Measurements from ENCODE around the gene BOD1.
A peak's percentile ranks its signal among the peaks of the same experiment; 100 is the strongest.
"Not testable (repeated sequence)": the region's sequence is repeated elsewhere in the genome, so short reads cannot be mapped to it uniquely, and the experiment has no call there.

Gene BOD1

DNA sequence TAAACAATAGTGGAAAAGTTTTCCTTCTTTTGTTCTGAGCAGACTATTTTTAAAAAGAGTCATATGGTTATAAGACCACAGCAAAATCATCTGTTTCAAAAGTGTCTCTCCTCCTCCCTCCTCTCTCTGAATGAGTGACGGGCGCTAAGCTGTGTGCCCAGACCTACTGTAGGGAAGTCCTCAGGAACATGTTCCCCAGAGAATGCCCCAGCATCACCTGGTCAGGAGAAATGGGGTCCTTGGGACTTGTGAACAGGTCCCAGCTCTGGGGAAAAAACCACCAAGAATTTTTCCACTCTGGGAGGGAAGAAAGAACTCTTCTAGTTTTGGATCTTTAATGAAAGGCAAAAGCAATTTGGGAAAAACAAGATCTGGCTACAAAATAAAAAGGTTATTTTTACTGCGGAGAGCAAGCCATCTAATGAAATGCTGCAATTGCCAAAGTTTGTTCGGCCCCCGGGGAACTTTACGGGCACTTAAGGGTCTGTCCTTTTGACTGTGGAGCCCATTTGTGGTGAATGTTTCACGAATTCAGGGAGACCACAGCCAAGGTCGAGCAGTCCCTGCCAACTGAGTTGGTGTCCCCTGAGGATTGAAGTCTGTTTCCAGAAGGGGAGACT lies 25.9 kb downstream of the BOD1 start:
- no peaks in the 10 kb centered on the region for H3K4me1 ChIP-seq (ENCODE audit: control insufficient read depth, insufficient read depth, low read length, poor library complexity, severe bottlenecking)
- H3K4me3 ChIP-seq (ENCODE audit: extremely low read depth, insufficient read depth, low read length, poor library complexity, severe bottlenecking), result no peak overlapping the region
- no peaks in the 10 kb centered on the region for H3K36me3 ChIP-seq (ENCODE audit: control insufficient read depth, insufficient read depth, low read length)
- WGBS, 2 experiments (ENCODE audit: insufficient coverage in 2 of 2), result 91 to 94% methylated on average over 6 of the region's 8 CpGs
- H3K9me3 ChIP-seq (ENCODE audit: control insufficient read depth, low read length), result peaks cover 43% of the 10 kb centered on the region
- no peak overlapping the region for H3K27ac ChIP-seq (ENCODE audit: low read depth, low read length, severe bottlenecking)

GRCh38 chr5:173586133-173586532 lies 30.3 kb downstream of the BOD1 start:
- not testable (repeated sequence) for H3K27ac ChIP-seq (ENCODE audit: low read depth, low read length, severe bottlenecking); H3K36me3 ChIP-seq (ENCODE audit: control insufficient read depth, insufficient read depth, low read length); H3K4me3 ChIP-seq (ENCODE audit: extremely low read depth, insufficient read depth, low read length, poor library complexity, severe bottlenecking); H3K4me1 ChIP-seq (ENCODE audit: control insufficient read depth, insufficient read depth, low read length, poor library complexity, severe bottlenecking)
- 86% methylated on average over 1 of the region's 3 CpGs; no CpG with 5 or more reads in 1 of the 2 experiments for WGBS, 2 experiments (ENCODE audit: insufficient coverage in 2 of 2)
- H3K9me3 ChIP-seq (ENCODE audit: control insufficient read depth, low read length), result peaks cover 23% of the 10 kb centered on the region

- Histone ChIP-seq H3K4me3 (ENCODE audit: extremely low read depth, insufficient read depth, low read length, poor library complexity, severe bottlenecking) (no peak overlapping the region), H3K27ac (ENCODE audit: low read depth, low read length, severe bottlenecking) (no peak overlapping the region), H3K9me3 (ENCODE audit: control insufficient read depth, low read length) (peaks cover 35% of the 10 kb centered on the region), H3K36me3 (ENCODE audit: control insufficient read depth, insufficient read depth, low read length) (no peaks in the 10 kb centered on the region), H3K4me1 (ENCODE audit: control insufficient read depth, insufficient read depth, low read length, poor library complexity, severe bottlenecking) (peaks cover 6% of the 10 kb centered on the region)
- 88 to 93% methylated on average over 1 to 2 of the region's 2 CpGs for WGBS, 2 experiments (ENCODE audit: insufficient coverage in 2 of 2)
Measured at GRCh38 chr5:173583346-173583745, 33.1 kb downstream of the BOD1 start.

DNA sequence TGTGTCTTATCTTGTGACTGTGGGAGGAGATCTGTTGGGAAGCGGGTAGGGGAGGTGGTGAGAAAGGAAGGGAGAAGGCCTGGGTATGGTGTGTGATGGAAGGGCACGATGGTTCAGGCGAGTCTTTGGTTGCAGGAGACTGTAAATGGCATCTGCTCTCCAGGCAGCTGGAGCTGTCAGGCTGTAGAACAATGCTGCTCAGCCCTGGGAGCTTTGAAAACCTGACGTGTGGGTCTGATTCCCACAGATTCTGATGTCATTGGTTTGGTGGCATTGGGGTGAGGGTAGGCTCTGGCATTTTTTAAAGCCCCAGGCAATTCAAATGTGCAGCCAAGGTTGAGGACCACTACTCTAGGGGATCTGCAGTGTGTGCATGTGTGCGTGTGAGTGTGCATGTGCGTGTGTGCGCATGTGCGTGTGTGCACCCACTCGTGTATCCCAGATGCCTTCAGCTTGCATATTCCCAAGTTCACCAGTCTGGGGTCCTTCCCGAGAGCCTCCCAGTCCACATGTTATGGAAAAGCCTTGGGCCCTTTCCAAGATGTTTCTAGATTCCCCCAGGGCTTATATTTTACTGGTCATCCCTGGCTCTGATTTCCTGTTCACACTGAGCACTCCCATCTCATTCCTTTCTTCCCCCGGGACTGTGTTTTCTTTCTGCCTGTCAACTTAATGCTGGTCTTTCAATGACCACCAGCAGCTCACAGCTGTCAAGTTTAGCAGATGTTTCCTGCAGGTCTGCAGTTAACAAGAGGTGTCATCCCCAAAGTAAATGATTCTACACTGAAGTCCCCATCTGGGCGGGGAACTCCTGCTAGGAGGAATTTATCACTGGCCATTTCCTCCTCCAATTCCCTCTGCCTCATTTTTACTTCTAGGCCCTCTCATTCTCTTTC lies 34.0 kb downstream of the BOD1 start:
- Histone ChIP-seq H3K4me3 (ENCODE audit: extremely low read depth, insufficient read depth, low read length, poor library complexity, severe bottlenecking) (no peak overlapping the region), H3K27ac (ENCODE audit: low read depth, low read length, severe bottlenecking) (peak overlapping the region; percentile 3), H3K4me1 (ENCODE audit: control insufficient read depth, insufficient read depth, low read length, poor library complexity, severe bottlenecking) (peaks cover 6% of the 10 kb centered on the region), H3K36me3 (ENCODE audit: control insufficient read depth, insufficient read depth, low read length) (no peaks in the 10 kb centered on the region), H3K9me3 (ENCODE audit: control insufficient read depth, low read length) (peaks cover 32% of the 10 kb centered on the region)
- WGBS, 2 experiments (ENCODE audit: insufficient coverage in 2 of 2), result 85 to 90% methylated on average over 9 to 12 of the region's 12 CpGs

GRCh38 chr5:173581408-173582215 lies 34.8 kb downstream of the BOD1 start:
- no peak overlapping the region for H3K27ac ChIP-seq (ENCODE audit: low read depth, low read length, severe bottlenecking)
- WGBS, 2 experiments (ENCODE audit: insufficient coverage in 2 of 2), result 51 to 66% methylated on average over 10 to 11 of the region's 17 CpGs
- peaks cover 6% of the 10 kb centered on the region for H3K4me1 ChIP-seq (ENCODE audit: control insufficient read depth, insufficient read depth, low read length, poor library complexity, severe bottlenecking)
- no peaks in the 10 kb centered on the region for H3K36me3 ChIP-seq (ENCODE audit: control insufficient read depth, insufficient read depth, low read length)
- peaks cover 27% of the 10 kb centered on the region for H3K9me3 ChIP-seq (ENCODE audit: control insufficient read depth, low read length)
- H3K4me3 ChIP-seq (ENCODE audit: extremely low read depth, insufficient read depth, low read length, poor library complexity, severe bottlenecking), result no peak overlapping the region

- no peak overlapping the region for H3K4me3 ChIP-seq (ENCODE audit: extremely low read depth, insufficient read depth, low read length, poor library complexity, severe bottlenecking)
- H3K4me1 ChIP-seq (ENCODE audit: control insufficient read depth, insufficient read depth, low read length, poor library complexity, severe bottlenecking), result peaks cover 6% of the 10 kb centered on the region
- H3K9me3 ChIP-seq (ENCODE audit: control insufficient read depth, low read length), result peaks cover 12% of the 10 kb centered on the region
- H3K27ac ChIP-seq (ENCODE audit: low read depth, low read length, severe bottlenecking), result no peak overlapping the region
- WGBS, 2 experiments (ENCODE audit: insufficient coverage in 2 of 2), result 74 to 86% methylated on average over 4 of the region's 4 CpGs
- no peaks in the 10 kb centered on the region for H3K36me3 ChIP-seq (ENCODE audit: control insufficient read depth, insufficient read depth, low read length)
Measured at GRCh38 chr5:173578947-173579615, 37.4 kb downstream of the BOD1 start.

GRCh38 chr5:173577817-173578216 lies 38.6 kb downstream of the BOD1 start:
- H3K9me3 ChIP-seq (ENCODE audit: control insufficient read depth, low read length), result peaks cover 12% of the 10 kb centered on the region
- H3K36me3 ChIP-seq (ENCODE audit: control insufficient read depth, insufficient read depth, low read length), result no peaks in the 10 kb centered on the region
- WGBS, 2 experiments (ENCODE audit: insufficient coverage in 2 of 2), result 87 to 89% methylated on average over 5 of the region's 5 CpGs
- H3K4me3 ChIP-seq (ENCODE audit: extremely low read depth, insufficient read depth, low read length, poor library complexity, severe bottlenecking), result no peak overlapping the region
- peaks cover 6% of the 10 kb centered on the region for H3K4me1 ChIP-seq (ENCODE audit: control insufficient read depth, insufficient read depth, low read length, poor library complexity, severe bottlenecking)
- H3K27ac ChIP-seq (ENCODE audit: low read depth, low read length, severe bottlenecking), result no peak overlapping the region

DNA sequence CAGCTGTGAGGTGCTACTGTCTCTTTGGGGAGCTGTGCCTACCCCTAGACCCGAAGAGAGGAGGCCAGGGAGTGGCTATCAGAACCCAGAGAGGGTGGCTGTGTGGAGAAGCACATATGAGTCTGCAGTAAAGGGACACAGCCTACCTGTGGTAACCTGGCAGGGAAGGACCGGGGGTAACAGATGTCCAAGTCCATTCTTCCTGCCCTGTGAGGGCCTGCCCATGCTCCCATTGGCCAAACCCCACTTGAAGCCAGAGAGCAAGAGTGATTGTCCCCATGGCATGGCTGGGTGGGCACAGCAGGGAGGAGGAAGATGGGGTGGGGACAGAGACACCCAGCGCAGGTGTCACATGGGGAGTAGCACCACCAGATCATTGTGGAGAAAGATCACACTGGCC lies 39.3 kb downstream of the BOD1 start:
- Histone ChIP-seq H3K4me3 (ENCODE audit: extremely low read depth, insufficient read depth, low read length, poor library complexity, severe bottlenecking) (no peak overlapping the region), H3K36me3 (ENCODE audit: control insufficient read depth, insufficient read depth, low read length) (no peaks in the 10 kb centered on the region), H3K4me1 (ENCODE audit: control insufficient read depth, insufficient read depth, low read length, poor library complexity, severe bottlenecking) (peaks cover 3% of the 10 kb centered on the region), H3K27ac (ENCODE audit: low read depth, low read length, severe bottlenecking) (no peak overlapping the region), H3K9me3 (ENCODE audit: control insufficient read depth, low read length) (peaks cover 12% of the 10 kb centered on the region)
- WGBS, 2 experiments (ENCODE audit: insufficient coverage in 2 of 2), result 91 to 95% methylated on average over 3 of the region's 3 CpGs

GRCh38 chr5:173575985-173576384 lies 40.5 kb downstream of the BOD1 start:
- WGBS, 2 experiments (ENCODE audit: insufficient coverage in 2 of 2), result 83 to 90% methylated on average over 5 to 6 of the region's 6 CpGs
- no peaks in the 10 kb centered on the region for H3K36me3 ChIP-seq (ENCODE audit: control insufficient read depth, insufficient read depth, low read length)
- H3K9me3 ChIP-seq (ENCODE audit: control insufficient read depth, low read length), result peaks cover 12% of the 10 kb centered on the region
- no peak overlapping the region for H3K4me3 ChIP-seq (ENCODE audit: extremely low read depth, insufficient read depth, low read length, poor library complexity, severe bottlenecking)
- H3K27ac ChIP-seq (ENCODE audit: low read depth, low read length, severe bottlenecking), result no peak overlapping the region
- no peaks in the 10 kb centered on the region for H3K4me1 ChIP-seq (ENCODE audit: control insufficient read depth, insufficient read depth, low read length, poor library complexity, severe bottlenecking)

- H3K27ac ChIP-seq (ENCODE audit: low read depth, low read length, severe bottlenecking), result no peak overlapping the region
- WGBS, 2 experiments (ENCODE audit: insufficient coverage in 2 of 2), result 67 to 69% methylated on average over 8 of the region's 8 CpGs
Measured at GRCh38 chr5:173574983-173575382, 41.5 kb downstream of the BOD1 start.

More at GRCh38 chr5:173574983-173575382, 41.5 kb downstream of the BOD1 start:
- H3K4me3 ChIP-seq (ENCODE audit: extremely low read depth, insufficient read depth, low read length, poor library complexity, severe bottlenecking), result no peak overlapping the region
- H3K36me3 ChIP-seq (ENCODE audit: control insufficient read depth, insufficient read depth, low read length), result no peaks in the 10 kb centered on the region
- peaks cover 12% of the 10 kb centered on the region for H3K9me3 ChIP-seq (ENCODE audit: control insufficient read depth, low read length)
- no peaks in the 10 kb centered on the region for H3K4me1 ChIP-seq (ENCODE audit: control insufficient read depth, insufficient read depth, low read length, poor library complexity, severe bottlenecking)
